SK-N-SH (cell line): ENCODE measurements around the gene MAP4K1. TPM values are rescaled to one million over a fixed set of nuclear protein-coding genes. Genes with fewer than 3 reads are reported as not detected.

Experiments
- CTCF ChIA-PET: fragments of 300-600, 350-600 bp; formaldehyde crosslinking; extraction: SDS; loops from one replicate; lab custom pipeline; 2021; lab: Yijun Ruan, JAX
- POLR2A ChIA-PET: fragments of 350-600 bp; sonication (Branson Sonifier 250); formaldehyde crosslinking; extraction: SDS; loops from one replicate; lab custom pipeline; 2020; ENCODE audit warnings: antibody characterized with exemption, inconsistent platforms; lab: Yijun Ruan, JAX
- DNase-seq: peaks from one replicate; pipeline ENCODE4 v3.0.0; 2012
- H2AFZ ChIP-seq: fragments of 200-600 bp; sonication (generic); 2 replicates; pipeline ENCODE4 v1.8.1; 2016; ENCODE audit warnings: antibody characterized with exemption, mild to moderate bottlenecking, low read depth
- H3F3A ChIP-seq: fragments of 200-600 bp; sonication (generic); replicated peaks from 2 replicates; pipeline ENCODE3; 2016; ENCODE audit warnings: antibody characterized with exemption, mild to moderate bottlenecking; ENCODE audit not compliant: insufficient read depth
- H3K27ac ChIP-seq, 2 experiments: fragments of 200-500 bp in 1 of 2; fragments of 200-600 bp in 1 of 2; sonication (Bioruptor generic) in 1 of 2; sonication (generic), shearing (Covaris generic) in 1 of 2; 2 replicates each; pipeline versions ENCODE4 v1.5.1 to v1.6.1; 2014 to 2016; ENCODE audit warnings: low read depth in 2 of 2, inconsistent platforms in 1 of 2, low read length in 1 of 2, mild to moderate bottlenecking in 1 of 2, mixed read lengths in 1 of 2
- H3K27me3 ChIP-seq: fragments of 200-600 bp; sonication (generic), shearing (Covaris generic); 2 replicates; pipeline ENCODE4 v1.6.1; 2016; ENCODE audit warnings: mixed run types; ENCODE audit not compliant: insufficient read depth
- H3K36me3 ChIP-seq, 2 experiments: fragments of 200-500 bp in 1 of 2; fragments of 200-600 bp in 1 of 2; sonication (Bioruptor generic) in 1 of 2; sonication (generic) in 1 of 2; replicated peaks in 1 of 2; 2 replicates each; pipeline versions ENCODE3 to v1.5.1; 2014 to 2016; ENCODE audit warnings: low read length in 1 of 2, mild to moderate bottlenecking in 1 of 2; ENCODE audit not compliant: insufficient read depth in 2 of 2, control insufficient read depth in 1 of 2
- H3K4me1 ChIP-seq, 2 experiments: fragments of 200-500 bp in 1 of 2; fragments of 200-600 bp in 1 of 2; sonication (Bioruptor generic) in 1 of 2; sonication (generic), shearing (Covaris generic) in 1 of 2; 2 replicates each; pipeline versions ENCODE4 v1.5.1 to v1.6.1; 2014 to 2016; ENCODE audit warnings: low read depth in 1 of 2, low read length in 1 of 2, mixed run types in 1 of 2; ENCODE audit not compliant: insufficient read depth in 2 of 2, control insufficient read depth in 1 of 2
- H3K4me2 ChIP-seq: fragments of 200-600 bp; sonication (generic), shearing (Covaris generic); 2 replicates; pipeline ENCODE4 v1.6.1; 2017; ENCODE audit warnings: mixed run types
- H3K4me3 ChIP-seq, 2 experiments: fragments of 200-500 bp in 1 of 2; fragments of 200-600 bp in 1 of 2; sonication (Bioruptor generic) in 1 of 2; sonication (generic), shearing (Covaris generic) in 1 of 2; 2 replicates each; pipeline versions ENCODE4 v1.5.1 to v1.8.1; 2014 to 2016; ENCODE audit warnings: low read depth in 2 of 2, inconsistent platforms in 1 of 2, low read length in 1 of 2, mild to moderate bottlenecking in 1 of 2, mixed read lengths in 1 of 2, moderate library complexity in 1 of 2
- H3K79me2 ChIP-seq: fragments of 200-600 bp; sonication (generic); 2 replicates; pipeline ENCODE4 v1.8.1; 2017; ENCODE audit warnings: mild to moderate bottlenecking; ENCODE audit not compliant: insufficient read depth
- H3K9ac ChIP-seq: fragments of 200-600 bp; sonication (generic); 2 replicates; pipeline ENCODE4 v1.6.1; 2017; ENCODE audit warnings: mixed run types
- H3K9me2 ChIP-seq: fragments of 200-600 bp; sonication (generic); 2 replicates; pipeline ENCODE4 v1.6.1; 2017; ENCODE audit warnings: mixed run types
- H3K9me3 ChIP-seq: fragments of 200-600 bp; sonication (generic); 2 replicates; pipeline ENCODE4 v1.6.1; 2017; ENCODE audit warnings: mixed run types, mild to moderate bottlenecking, moderate library complexity
- H4K20me1 ChIP-seq: fragments of 200-600 bp; sonication (generic); 2 replicates; pipeline ENCODE4 v1.6.1; 2017; ENCODE audit warnings: mild to moderate bottlenecking, mixed run types; ENCODE audit not compliant: insufficient read depth
- ELF1 ChIP-seq: IDR thresholded peaks from 2 replicates; pipeline ENCODE4 v1.4.0; 2012
- EZH2phosphoT487 ChIP-seq: fragments of 200-600 bp; sonication (generic); IDR thresholded peaks from 2 replicates; pipeline ENCODE4 v1.6.1; 2017; ENCODE audit warnings: low read depth, mixed run types, mild to moderate bottlenecking, antibody characterized with exemption, moderate library complexity, borderline replicate concordance
- FOSL2 ChIP-seq: IDR thresholded peaks from 2 replicates; pipeline ENCODE4 v1.4.0; 2012; ENCODE audit warnings: low read depth, mild to moderate bottlenecking, moderate library complexity, borderline replicate concordance
- FOXJ3 ChIP-seq: sonication (generic); formaldehyde crosslinking; IDR thresholded peaks from 2 replicates; pipeline ENCODE4 v1.5.1; 2020; ENCODE audit warnings: mild to moderate bottlenecking, missing genetic modification reagents
- MXI1 ChIP-seq: IDR thresholded peaks from 2 replicates; pipeline ENCODE4 v1.6.1; 2012; ENCODE audit warnings: mild to moderate bottlenecking, low read depth, low read length, improper control_type of control experiment
- NRF1 ChIP-seq: IDR thresholded peaks from 2 replicates; pipeline ENCODE4 v1.6.1; 2012; ENCODE audit warnings: low read depth, mild to moderate bottlenecking, low read length
- PBX3 ChIP-seq: IDR thresholded peaks from 2 replicates; pipeline ENCODE4; 2012
- RAD21 ChIP-seq: IDR thresholded peaks from 2 replicates; pipeline ENCODE4 v1.6.1; 2012; ENCODE audit warnings: mild to moderate bottlenecking, low read length
- RCOR1 ChIP-seq: fragments of 150-350 bp; IDR thresholded peaks from 2 replicates; pipeline ENCODE4 v1.6.1; 2017; ENCODE audit warnings: antibody characterized with exemption, low read length
- REST ChIP-seq: IDR thresholded peaks from 2 replicates; pipeline ENCODE4 v1.6.1; 2012; ENCODE audit warnings: mild to moderate bottlenecking, low read depth, low read length, moderate library complexity
- RFX5 ChIP-seq: IDR thresholded peaks from 2 replicates; pipeline ENCODE4 v1.6.1; 2012; ENCODE audit warnings: mild to moderate bottlenecking, improper control_type of control experiment, low read length
- RXRA ChIP-seq: IDR thresholded peaks from 2 replicates; pipeline ENCODE4 v1.4.0; 2012; ENCODE audit warnings: low read depth, mild to moderate bottlenecking, borderline replicate concordance
- SMC3 ChIP-seq: IDR thresholded peaks from 2 replicates; pipeline ENCODE4 v1.6.1; 2012; ENCODE audit warnings: low read depth, low read length, improper control_type of control experiment
- TAF1 ChIP-seq: IDR thresholded peaks from 2 replicates; pipeline ENCODE4 v1.6.1; 2012; ENCODE audit warnings: low read depth, mild to moderate bottlenecking, low read length, moderate library complexity, borderline replicate concordance
- YY1 ChIP-seq: IDR thresholded peaks from 2 replicates; pipeline ENCODE4 v1.4.0; 2012; ENCODE audit warnings: low read depth, mild to moderate bottlenecking
- WGBS: methylation state at CpG from one replicate; pipeline ENCODE4 v1.1.6; 2017; ENCODE audit warnings: low lambda C conversion rate; 5-methylcytosine and 5-hydroxymethylcytosine counted together
- polyA plus RNA-seq, 3 experiments: library from polyadenylated mRNA; depleted of rRNA; stranded (reverse); fragments of >200 nt; gene quantifications; 2 replicates each; pipeline ENCODE4 v1.2.3, GENCODE V29; 2012

MAP4K1 gene
- polyA plus RNA-seq, 1 of the 3 experiments (the other 2 are of a cell fraction), result 0.31 TPM

GRCh38 chr19:38599722-38600121 is 18.0 kb downstream of the MAP4K1 start:
- CTCF ChIA-PET, result no interaction called here

More at GRCh38 chr19:38599722-38600121, 18.0 kb downstream of the MAP4K1 start:
- Histone ChIP-seq H3F3A (peaks cover 11% of the 10 kb centered on the region), H4K20me1 (no peaks in the 10 kb centered on the region), H3K4me2 (no peak overlapping the region), H2AFZ (no peak overlapping the region), H3K4me1 (no peaks in the 10 kb centered on the region; a peak in 1 of 4 replicates), H3K9me2 (no peaks in the 10 kb centered on the region), H3K9me3 (no peaks in the 10 kb centered on the region), H3K79me2 (no peaks in the 10 kb centered on the region), H3K36me3 (no peaks in the 10 kb centered on the region), H3K27ac (no peak overlapping the region), H3K27me3 (no peaks in the 10 kb centered on the region), H3K9ac (no peak overlapping the region), H3K4me3 (no peak overlapping the region)
- no peak for DNase-seq
- POLR2A ChIA-PET, result no interaction called here
- 44% methylated on average over 11 of the region's 11 CpGs for WGBS
- TF ChIP-seq FOSL2, result no peak
- no peak for TF ChIP-seq PBX3
- TF ChIP-seq RXRA, result no peak
- TF ChIP-seq MXI1, result no peak
- no peak for TF ChIP-seq RAD21
- TF ChIP-seq ELF1, result no peak
- no peak for TF ChIP-seq YY1
- no peak for TF ChIP-seq FOXJ3 (CRISPR knock-in tag)
- no peak for TF ChIP-seq NRF1
- no peak for TF ChIP-seq TAF1
- no peak for TF ChIP-seq EZH2phosphoT487
- TF ChIP-seq RFX5, result no peak
- TF ChIP-seq RCOR1, result no peak
- no peak for TF ChIP-seq SMC3
- no peak for TF ChIP-seq REST
